Psoas muscle (tissue), 8 donors: ENCODE measurements around the gene MAGEF1. TPM values are rescaled to one million over a fixed set of nuclear protein-coding genes. Genes with fewer than 3 reads are reported as not detected.

Source experiments
- ATAC-seq, 4 donors: fragments of 200-7000 bp; cut with Tn5 transposase; one replicate each; pipeline ENCODE4 v1.9.1; 2020; ENCODE audit warnings: moderate library complexity in 3 of 4, mild to moderate bottlenecking in 2 of 4
- DNase-seq, 2 donors: peaks; one replicate each; pipeline ENCODE4 v3.0.0-alpha.2; 2020
- H3K27ac ChIP-seq: fragments of 200-600 bp; one replicate; pipeline ENCODE4 v1.8.0; 2022
- H3K27me3 ChIP-seq, 3 donors: fragments of 200-600 bp in 1 of 3; one replicate each; pipeline versions ENCODE4 v1.6.1 to v1.8.0; 2013 to 2022; ENCODE audit warnings: low read length in 2 of 3, mild to moderate bottlenecking in 2 of 3, moderate library complexity in 1 of 3; ENCODE audit not compliant: insufficient read depth in 3 of 3
- H3K36me3 ChIP-seq, 2 donors: fragments of 200-600 bp in 1 of 2; one replicate each; pipeline versions ENCODE4 v1.6.1 to v1.8.0; 2013 to 2022; ENCODE audit warnings: low read depth in 1 of 2, mild to moderate bottlenecking in 1 of 2, moderate library complexity in 1 of 2; ENCODE audit not compliant: insufficient read depth in 1 of 2
- H3K4me1 ChIP-seq: fragments of 200-600 bp; one replicate; pipeline ENCODE4 v1.8.0; 2022
- H3K4me3 ChIP-seq: fragments of 200-600 bp; one replicate; pipeline ENCODE4 v1.8.0; 2022; ENCODE audit warnings: mild to moderate bottlenecking
- H3K9me3 ChIP-seq: fragments of 200-600 bp; one replicate; pipeline ENCODE4 v1.8.0; 2022
- CTCF ChIP-seq: fragments of 200-600 bp; IDR thresholded peaks from one replicate; pipeline ENCODE4 v1.8.0; 2022; ENCODE audit warnings: antibody characterized with exemption
- WGBS, 3 donors: extraction: QIAGEN DNeasy Blood & Tissue Kit; methylation state at CpG; one replicate each; pipeline versions ENCODE4 v1.1.6 to v1.1.7; 2013; 5-methylcytosine and 5-hydroxymethylcytosine counted together
- intact Hi-C, 2 donors: fragments of 100-400 bp; cut with DNase I; formaldehyde crosslinking; loops; one replicate each; pipeline versions ENCODE4 v1.11.0 to v1.14.2; 2022
- polyA plus RNA-seq, 3 donors: library from polyadenylated mRNA; stranded (reverse); fragments of 200-250 nt; gene quantifications; one replicate each; pipeline ENCODE4 v1.2.3, GENCODE V29; 2013
- total RNA-seq, 4 donors: library from RNA; stranded (reverse); fragmentation: NEBNext Ultra II Directional in 2 of 4; extraction: Animal tissue kit (Norgen Biotek cat#: 25700) in 2 of 4; gene quantifications; one replicate each; pipeline versions ENCODE4 v1.2.1 to v1.2.4, GENCODE V29; 2021 to 2023
- donor health status: healthy with polysubstance abuse.
- donor health status: DM: no; HTN: no; CAD: no; lungs with moderate emphysema.
- donor health status: Bipolar disorder and iron deficiency.
- donor health status: healthy.
- donor health status: DM: yes; HTN: yes; CAD: no.
- donor health status: DM: no; HTN: no; CAD: no.
- donor health status: DM: no; HTN: no; CAD: no.
- donor health status: DM: yes; HTN: yes; CAD: no.

The MAGEF1 gene
- total and polyA plus RNA-seq, 7 donors, result 13.0 to 27.3 (median 17.6) TPM

DNA sequence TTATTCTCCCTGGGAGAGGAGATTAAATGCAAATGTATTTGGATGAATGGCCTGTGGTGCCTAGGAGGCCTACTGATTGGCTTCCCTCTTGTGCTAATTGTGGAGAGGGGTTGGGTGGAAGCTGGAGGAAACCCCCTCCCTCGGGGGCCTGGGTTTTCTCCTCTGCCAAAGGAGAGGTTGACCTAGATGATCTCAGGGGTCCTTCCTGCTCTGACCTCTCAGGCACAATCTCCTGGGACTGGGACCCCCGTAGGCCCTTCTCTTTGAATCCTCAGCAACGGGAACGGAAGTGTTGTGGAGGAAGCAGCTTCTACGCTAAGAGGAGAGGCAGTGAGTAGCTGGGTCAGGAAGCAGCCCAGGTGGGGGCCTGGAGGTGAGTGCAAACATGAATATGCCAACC, 40.5 kb upstream of the MAGEF1 start:
- H3K36me3 ChIP-seq, result no peaks in the 10 kb centered on the region
- WGBS, 3 donors, result 70 to 81% (median 74%) methylated on average over 5 of the region's 5 CpGs
- no peak overlapping the region for H3K4me3 ChIP-seq
- DNase-seq (no peak), ATAC-seq (no peak)
- no peak for TF ChIP-seq CTCF
- no peak overlapping the region for H3K27ac ChIP-seq
- intact Hi-C loops, result no loop called here
- peaks cover 28% of the 10 kb centered on the region for H3K4me1 ChIP-seq
- H3K27me3 ChIP-seq, result no peaks in the 10 kb centered on the region
- no peaks in the 10 kb centered on the region for H3K9me3 ChIP-seq

GRCh38 chr3:184751204-184752040, 39.6 kb upstream of the MAGEF1 start:
- Histone ChIP-seq H3K4me3 (no peak overlapping the region), H3K4me1 (peaks cover 22% of the 10 kb centered on the region), H3K9me3 (no peaks in the 10 kb centered on the region), H3K27me3 (no peaks in the 10 kb centered on the region), H3K27ac (no peak overlapping the region), H3K36me3 (no peaks in the 10 kb centered on the region)
- no peak for DNase-seq
- TF ChIP-seq CTCF, result no peak
- intact Hi-C loops, result no loop called here
- WGBS, 3 donors, result 66 to 79% (median 70%) methylated on average over 10 of the region's 10 CpGs
- peak in 3 of 4 donors; percentile 51 to 68 (median 65) for ATAC-seq

DNA sequence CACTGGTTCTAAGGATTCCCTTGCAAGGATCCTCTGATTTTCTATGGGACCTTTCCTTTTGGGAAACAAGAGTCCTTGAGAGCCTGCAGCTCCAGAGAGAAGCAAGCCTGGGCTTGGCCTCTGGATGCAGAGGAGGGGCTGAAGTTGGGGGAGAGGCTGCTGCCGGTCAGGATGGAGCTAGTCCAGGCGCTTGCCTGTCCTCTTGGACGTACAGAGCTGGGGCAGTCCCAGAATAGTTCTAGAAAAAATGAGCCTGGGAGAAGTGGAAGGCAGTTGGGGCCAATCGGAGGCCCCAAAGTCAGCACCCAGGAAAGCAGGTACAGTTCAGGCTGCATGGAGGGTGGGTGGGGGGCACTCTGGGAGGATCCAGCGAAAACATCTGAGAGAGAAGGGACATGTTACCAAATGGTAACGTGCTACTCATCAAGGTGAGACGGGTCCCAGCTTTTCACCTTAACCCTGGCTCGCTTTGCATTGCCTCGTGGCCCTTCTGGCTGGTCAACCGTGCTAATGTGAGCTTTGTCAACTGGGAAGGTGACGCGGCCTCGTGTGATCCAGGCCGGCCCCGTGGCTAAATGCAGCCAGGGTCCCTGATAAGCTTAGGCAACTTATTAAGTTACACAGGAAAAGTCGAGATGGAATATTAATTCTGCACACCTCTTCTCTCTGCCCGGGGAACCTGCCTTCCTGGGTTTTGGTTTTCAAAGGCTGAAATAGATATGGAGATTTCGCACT, 38.7 kb upstream of the MAGEF1 start:
- no peak for TF ChIP-seq CTCF
- DNase-seq (no peak), ATAC-seq (no peak)
- Histone ChIP-seq H3K4me3 (no peak overlapping the region), H3K27ac (no peak overlapping the region), H3K4me1 (peaks cover 16% of the 10 kb centered on the region), H3K9me3 (no peaks in the 10 kb centered on the region), H3K36me3 (no peaks in the 10 kb centered on the region), H3K27me3 (no peaks in the 10 kb centered on the region)
- 53 to 63% (median 54%) methylated on average over 18 of the region's 18 CpGs for WGBS, 3 donors
- intact Hi-C loops, result no loop called here

- intact Hi-C loops, result loop anchor here in 1 of 2 donors (2.0 kb wide), 1 partner anchor 42 kb away; no protein-coding TSS in a partner anchor
- no peak for TF ChIP-seq CTCF
- Histone ChIP-seq H3K36me3 (no peaks in the 10 kb centered on the region), H3K9me3 (no peaks in the 10 kb centered on the region), H3K4me1 (peaks cover 12% of the 10 kb centered on the region), H3K4me3 (no peak overlapping the region), H3K27me3 (no peaks in the 10 kb centered on the region), H3K27ac (no peak overlapping the region)
- DNase-seq (no peak), ATAC-seq (no peak)
- 82 to 86% (median 86%) methylated on average over 2 of the region's 2 CpGs for WGBS, 3 donors
Observed at GRCh38 chr3:184749168-184749744, 37.4 kb upstream of the MAGEF1 start.
